K562 (cell line): Measurements from ENCODE around the gene PROK2. TPM values are rescaled to one million over a fixed set of nuclear protein-coding genes. Genes with fewer than 3 reads are reported as not detected.

Experiments
- ATAC-seq: fragments of 200-7000 bp; cut with Tn5 transposase; 3 replicates; pipeline ENCODE4 v1.9.1; 2020; ENCODE audit warnings: moderate library complexity
- BruUV-seq: library from RNA; stranded (reverse); fragments of 400-500 nt; replicated peaks from 2 replicates; lab custom pipeline; 2021; lab: Mats Ljungman, UMichigan
- CTCF ChIA-PET: fragments of 300-600 bp; formaldehyde crosslinking; extraction: SDS; loops from one replicate; lab custom pipeline; 2021; ENCODE audit warnings: low intra/inter-chr PET ratio; lab: Yijun Ruan, JAX
- POLR2A ChIA-PET: fragments of 300-600, 350-650 bp; sonication (Branson Sonifier 250); formaldehyde crosslinking; extraction: SDS; loops from one replicate; lab custom pipeline; 2021; ENCODE audit warnings: antibody characterized with exemption, inconsistent platforms; lab: Yijun Ruan, JAX
- DNase-seq, 4 experiments: peaks; one replicate each; pipeline versions ENCODE4 v3.0.0 to v3.0.0-alpha.2; 2011 to 2018; ENCODE audit warnings: low spot score in 3 of 4, mixed read lengths in 3 of 4; ENCODE audit errors: extremely low read depth in 1 of 4
- FAIRE-seq: peaks from 2 replicates; lab custom pipeline; 2011; peaks lifted over from hg19 to GRCh38; lab: Jason Lieb, UNC
- H2AFZ ChIP-seq: 2 replicates; pipeline ENCODE4 v1.6.0; 2011; ENCODE audit warnings: low read depth, low read length, control low read depth, inconsistent platforms
- H3K27ac ChIP-seq: fragments of 200-600 bp; 3 replicates; pipeline ENCODE4 v1.8.0; 2011; ENCODE audit warnings: low read depth, mild to moderate bottlenecking, control low read depth, inconsistent platforms, low read length, moderate library complexity, mixed read lengths; ENCODE audit errors: extremely low read depth
- H3K27me3 ChIP-seq, 2 experiments: fragments of 300-600 bp in 1 of 2; 2 replicates in 1 of 2; 3 replicates in 1 of 2; pipeline versions ENCODE4 v1.6.0 to v1.8.0; 2011; ENCODE audit warnings: inconsistent platforms in 2 of 2, low read length in 2 of 2, mild to moderate bottlenecking in 1 of 2, mixed read lengths in 1 of 2, moderate library complexity in 1 of 2; ENCODE audit not compliant: control insufficient read depth in 2 of 2, insufficient read depth in 2 of 2
- H3K36me3 ChIP-seq: fragments of 300-600 bp; 3 replicates; pipeline ENCODE4 v1.8.0; 2011; ENCODE audit warnings: mild to moderate bottlenecking, low read length, inconsistent platforms; ENCODE audit not compliant: control insufficient read depth, insufficient read depth
- H3K4me1 ChIP-seq, 2 experiments: fragments of 200-600 bp in 1 of 2; replicated peaks in 1 of 2; 2 replicates in 1 of 2; 3 replicates in 1 of 2; pipeline versions ENCODE4 v1.5.1 to v1.8.0; 2011; ENCODE audit warnings: inconsistent platforms in 2 of 2, low read length in 2 of 2, mild to moderate bottlenecking in 1 of 2, mixed read lengths in 1 of 2, moderate library complexity in 1 of 2; ENCODE audit not compliant: control insufficient read depth in 2 of 2, insufficient read depth in 2 of 2
- H3K4me2 ChIP-seq: 2 replicates; pipeline ENCODE4 v1.6.1; 2011; ENCODE audit warnings: low read length, control low read depth, inconsistent platforms, mixed read lengths; ENCODE audit not compliant: insufficient read depth
- H3K4me3 ChIP-seq: fragments of 200-600 bp; sonication (generic), shearing (Covaris generic); 2 replicates; pipeline ENCODE4 v1.5.1; 2016; ENCODE audit warnings: control low read depth, inconsistent platforms
- H3K79me2 ChIP-seq: fragments of 200-600 bp; 3 replicates; pipeline ENCODE4 v1.8.0; 2011; ENCODE audit warnings: low read length, inconsistent platforms; ENCODE audit not compliant: control insufficient read depth, insufficient read depth
- H3K9ac ChIP-seq, 2 experiments: 2 replicates each; pipeline versions ENCODE4 v1.6.0 to v1.6.1; 2011; ENCODE audit warnings: low read depth in 2 of 2, low read length in 2 of 2, control low read depth in 1 of 2, inconsistent platforms in 1 of 2, mild to moderate bottlenecking in 1 of 2, mixed read lengths in 1 of 2; ENCODE audit not compliant: insufficient read depth in 1 of 2
- H3K9me1 ChIP-seq: one replicate; pipeline ENCODE4 v1.6.0; 2011; ENCODE audit warnings: inconsistent platforms, mild to moderate bottlenecking, low read length, moderate library complexity; ENCODE audit not compliant: control insufficient read depth, insufficient read depth
- H3K9me3 ChIP-seq: replicated peaks from 2 replicates; pipeline ENCODE4 v1.5.1; 2011; ENCODE audit warnings: low read depth, low read length, inconsistent platforms; ENCODE audit not compliant: control insufficient read depth, insufficient read depth
- H4K20me1 ChIP-seq: replicated peaks from 2 replicates; pipeline ENCODE4 v1.6.1; 2011; ENCODE audit warnings: low read length, inconsistent platforms, mixed read lengths; ENCODE audit not compliant: control insufficient read depth, insufficient read depth
- CBX2 ChIP-seq: fragments of 200-600 bp; sonication (generic); IDR thresholded peaks from one replicate; pipeline ENCODE4 v1.6.1; 2012; ENCODE audit warnings: mild to moderate bottlenecking, low read length, inconsistent platforms; ENCODE audit not compliant: insufficient read depth, poor library complexity, severe bottlenecking
- CXXC5 ChIP-seq: fragments of 250-450 bp; sonication (Bioruptor Pico); IDR thresholded peaks from 2 replicates; pipeline ENCODE4 v1.8.0; 2022; ENCODE audit warnings: inconsistent platforms, mild to moderate bottlenecking, moderate library complexity
- KAT8 ChIP-seq: fragments of 450-650 bp; IDR thresholded peaks from 2 replicates; pipeline ENCODE4 v1.6.1; 2016; ENCODE audit warnings: low read depth, mild to moderate bottlenecking
- MAZ ChIP-seq, 2 experiments: fragments of 450-650 bp in 1 of 2; sonication (generic) in 1 of 2; formaldehyde crosslinking; IDR thresholded peaks in 1 of 2; conservative IDR thresholded peaks in 1 of 2; 2 replicates each; pipeline versions ENCODE4 v1.4.0 to v1.5.0; 2020; ENCODE audit warnings: mild to moderate bottlenecking in 1 of 2, missing genetic modification reagents in 1 of 2
- NRF1 ChIP-seq, 2 experiments: fragments of 450-650 bp; IDR thresholded peaks in 1 of 2; conservative IDR thresholded peaks in 1 of 2; 2 replicates each; pipeline ENCODE4 v1.6.1; 2014; ENCODE audit warnings: mild to moderate bottlenecking in 2 of 2
- POLR2G ChIP-seq: fragments of 200-400 bp; formaldehyde crosslinking; IDR thresholded peaks from 2 replicates; pipeline ENCODE4 v1.6.1; 2017; ENCODE audit warnings: low read depth, mild to moderate bottlenecking, antibody characterized with exemption, low read length, moderate library complexity
- SMAD4 ChIP-seq: fragments of 250-450 bp; sonication (Bioruptor Pico); conservative IDR thresholded peaks from 2 replicates; pipeline ENCODE4 v1.8.0; 2021; ENCODE audit warnings: inconsistent platforms, mild to moderate bottlenecking, moderate library complexity
- TCF15 ChIP-seq: fragments of 250-450 bp; sonication (Bioruptor Pico); IDR thresholded peaks from 2 replicates; pipeline ENCODE4 v1.8.0; 2022; ENCODE audit warnings: moderate library complexity, mild to moderate bottlenecking, inconsistent platforms
- TSHZ1 ChIP-seq: fragments of 250-450 bp; sonication (Bioruptor Pico); IDR thresholded peaks from 2 replicates; pipeline ENCODE4 v1.4.0; 2020; ENCODE audit warnings: mild to moderate bottlenecking, moderate library complexity
- ZBTB1 ChIP-seq: sonication (generic); formaldehyde crosslinking; IDR thresholded peaks from 2 replicates; pipeline ENCODE4 v1.8.1; 2023; ENCODE audit warnings: missing genetic modification reagents, low read depth, mild to moderate bottlenecking, borderline replicate concordance
- ZBTB7A ChIP-seq: IDR thresholded peaks from 2 replicates; pipeline ENCODE4 v1.6.1; 2011; ENCODE audit warnings: low read depth, mild to moderate bottlenecking, low read length, moderate library complexity, borderline replicate concordance; ENCODE audit not compliant: control insufficient read depth
- ZFX ChIP-seq: sonication (generic); formaldehyde crosslinking; IDR thresholded peaks from 2 replicates; pipeline ENCODE4 v1.8.0; 2022; ENCODE audit warnings: mild to moderate bottlenecking, missing genetic modification reagents, moderate library complexity
- WGBS: fragments of 100-300 bp; shearing (Covaris generic); methylation state at CpG from one replicate; pipeline ENCODE4 v1.1.6; 2016; ENCODE audit warnings: low coverage, mixed read lengths; ENCODE audit not compliant: insufficient coverage; ENCODE audit errors: missing lambda C conversion rate; 5-methylcytosine and 5-hydroxymethylcytosine counted together
- in situ Hi-C: fragments of 300-500 bp; cut with MboI; formaldehyde crosslinking; loops from 4 replicates; pipeline ENCODE4 v1.15.0; 2018; ENCODE audit warnings: inconsistent platforms, mixed read lengths
- intact Hi-C: fragments of 100-400 bp; cut with micrococcal nuclease; formaldehyde crosslinking; loops from 2 replicates; pipeline ENCODE4 v1.14.2; 2022
- polyA plus RNA-seq, 8 experiments: library from polyadenylated mRNA; depleted of rRNA in 4 of 8; stranded (reverse) in 5 of 8; unstranded in 3 of 8; fragments of >200 nt; fragmentation: Nextera tagmentation in 2 of 8; fragmentation: Illumina TruSeq in 1 of 8; extraction: Ambion mirVana in 2 of 8; extraction: Trizol in 1 of 8; gene quantifications; 2 replicates each; pipeline versions ENCODE4 v1.2.1 to v1.2.3, GENCODE V29; 2011 to 2014; ENCODE audit warnings: inconsistent platforms in 1 of 8, missing spikeins in 1 of 8
- total RNA-seq, 7 experiments: library from RNA; depleted of rRNA in 6 of 7; stranded (reverse); fragments of >200 nt in 6 of 7; fragmentation: Illumina TruSeq in 2 of 7; extraction: Trizol in 2 of 7; gene quantifications; 2 replicates each; pipeline versions ENCODE4 v1.2.1 to v1.2.3, GENCODE V29; 2011 to 2021; ENCODE audit warnings: low replicate concordance in 1 of 7
- TF ChIP-seq, protein P1 (sequence below): sonication (generic); formaldehyde crosslinking; IDR thresholded peaks from 2 replicates; pipeline ENCODE4 v1.8.0; 2022; ENCODE audit warnings: missing genetic modification reagents, mild to moderate bottlenecking, moderate library complexity, borderline replicate concordance
- TF ChIP-seq, protein P2 (sequence below): fragments of 450-650 bp; IDR thresholded peaks from 2 replicates; pipeline ENCODE4 v1.6.1; 2016

Gene PROK2
- total and polyA plus RNA-seq, 9 of the 15 experiments (the other 6 are each of a cell fraction or from before 2014, with no cell fraction given), result 0.07 to 0.13 TPM; not detected in 7

- peak in 2 of 4 experiments; percentile 26 to 30 for DNase-seq
- no peaks in the 10 kb centered on the region for H3K9me3 ChIP-seq
- H3K9me1 ChIP-seq, result no peaks in the 10 kb centered on the region
- ChIA-PET POLR2A (interaction anchor here (0.6 to 1.2 kb wide), 4 partner anchors 26 to 980 kb away, joined by 3 read pairs; no protein-coding TSS in a partner anchor), CTCF (no interaction called here)
- no peak for FAIRE-seq
- no peaks in the 10 kb centered on the region for H3K36me3 ChIP-seq
- H3K4me3 ChIP-seq, result peak overlapping the region; percentile 57
- ATAC-seq, result peak; percentile 85
- H3K27me3 ChIP-seq, result peaks cover 12 to 28% of the 10 kb centered on the region in 2 experiments
- 2% methylated on average over 32 of the region's 73 CpGs for WGBS
- no TSS peak for BruUV-seq
- H3K9ac ChIP-seq, result peak overlapping the region; percentile 51 to 90; a peak in 3 of 4 replicates
- in situ Hi-C loops (loop anchor here (25.0 kb wide), 1 partner anchor 1363 kb away; no protein-coding TSS in a partner anchor), intact Hi-C loops (no loop called here)
- no peaks in the 10 kb centered on the region for H4K20me1 ChIP-seq
- H3K4me1 ChIP-seq, result peaks cover 0 to 11% of the 10 kb centered on the region in 2 experiments; a peak in 3 of 5 replicates
- no peak overlapping the region for H3K27ac ChIP-seq
- peak overlapping the region; percentile 87 for H3K4me2 ChIP-seq
- no peaks in the 10 kb centered on the region for H3K79me2 ChIP-seq
- peak overlapping the region; percentile 87 for H2AFZ ChIP-seq
- TF ChIP-seq MAZ (CRISPR knock-in tag; conservative IDR thresholded peaks at IDR 0.05 in 1 of 2, IDR thresholded peaks at IDR 0.05 in 1 of 2) (peak in 1 of 2 experiments; percentile 63; a peak in 1 of 4 replicates), TSHZ1 (CRISPR knock-in tag) (no peak), TCF15 (CRISPR knock-in tag) (no peak), POLR2G (peak; percentile 39; the same call in 1 of the 2 replicates), NRF1 (conservative IDR thresholded peaks at IDR 0.05 in 1 of 2, IDR thresholded peaks at IDR 0.05 in 1 of 2) (peak; percentile 30 to 52; a peak in 2 of 4 replicates), ZFX (CRISPR knock-in tag) (peak; percentile 39), ZBTB1 (CRISPR knock-in tag) (0 out of 2 replicates have a peak, but pooled peaks have one; percentile 58), ZBTB7A (peak; percentile 25; the same call in 1 of the 2 replicates), CBX2 (peak; percentile 2), CXXC5 (CRISPR knock-in tag) (peak; percentile 36; the same call in 1 of the 2 replicates), SMAD4 (CRISPR knock-in tag) (0 out of 2 replicates have a peak, but pooled peaks have one; percentile 35), KAT8 (no peak)
- TF ChIP-seq, protein P1, sequence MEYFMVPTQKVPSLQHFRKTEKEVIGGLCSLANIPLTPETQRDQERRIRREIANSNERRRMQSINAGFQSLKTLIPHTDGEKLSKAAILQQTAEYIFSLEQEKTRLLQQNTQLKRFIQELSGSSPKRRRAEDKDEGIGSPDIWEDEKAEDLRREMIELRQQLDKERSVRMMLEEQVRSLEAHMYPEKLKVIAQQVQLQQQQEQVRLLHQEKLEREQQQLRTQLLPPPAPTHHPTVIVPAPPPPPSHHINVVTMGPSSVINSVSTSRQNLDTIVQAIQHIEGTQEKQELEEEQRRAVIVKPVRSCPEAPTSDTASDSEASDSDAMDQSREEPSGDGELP (CRISPR knock-in tag), result peak; percentile 64; the same call in 1 of the 2 replicates
- TF ChIP-seq, protein P2, sequence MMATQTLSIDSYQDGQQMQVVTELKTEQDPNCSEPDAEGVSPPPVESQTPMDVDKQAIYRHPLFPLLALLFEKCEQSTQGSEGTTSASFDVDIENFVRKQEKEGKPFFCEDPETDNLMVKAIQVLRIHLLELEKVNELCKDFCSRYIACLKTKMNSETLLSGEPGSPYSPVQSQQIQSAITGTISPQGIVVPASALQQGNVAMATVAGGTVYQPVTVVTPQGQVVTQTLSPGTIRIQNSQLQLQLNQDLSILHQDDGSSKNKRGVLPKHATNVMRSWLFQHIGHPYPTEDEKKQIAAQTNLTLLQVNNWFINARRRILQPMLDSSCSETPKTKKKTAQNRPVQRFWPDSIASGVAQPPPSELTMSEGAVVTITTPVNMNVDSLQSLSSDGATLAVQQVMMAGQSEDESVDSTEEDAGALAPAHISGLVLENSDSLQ, result peak; percentile 21; the same call in 1 of the 2 replicates
Observed at GRCh38 chr3:71724584-71725270, 60.2 kb downstream of the PROK2 start.
